Natural killer cell (primary cell): ENCODE measurements around the gene TRAFD1. TPM values are rescaled to one million over a fixed set of nuclear protein-coding genes. Genes with fewer than 3 reads are reported as not detected.
A peak's percentile ranks its signal among the peaks of the same experiment; 100 is the strongest.

Source experiments
- ATAC-seq, 3 donors: fragments of 150-1000 bp in 2 of 3; fragments of 200-7000 bp in 1 of 3; cut with Tn5 transposase; 1 replicate in 1 of 3; 2 replicates in 2 of 3; pipeline ENCODE4 v1.10.0; 2021; ENCODE audit warnings: mild to moderate bottlenecking in 2 of 3, moderate library complexity in 2 of 3
- DNase-seq, 2 donors: peaks; one replicate each; pipeline versions ENCODE4 v3.0.0 to v3.0.0-alpha.2; 2013 to 2021; ENCODE audit warnings: mixed read lengths in 1 of 2
- H3K27ac ChIP-seq: one replicate; pipeline ENCODE4 v1.5.1; 2013; ENCODE audit warnings: mild to moderate bottlenecking, low read length
- H3K27me3 ChIP-seq: one replicate; pipeline ENCODE4 v1.6.1; 2013; ENCODE audit warnings: low read length; ENCODE audit not compliant: control insufficient read depth, insufficient read depth
- H3K36me3 ChIP-seq: one replicate; pipeline ENCODE4 v1.6.1; 2013; ENCODE audit warnings: low read length; ENCODE audit not compliant: control insufficient read depth, insufficient read depth
- H3K4me1 ChIP-seq: one replicate; pipeline ENCODE4 v1.6.1; 2013; ENCODE audit warnings: low read length; ENCODE audit not compliant: control insufficient read depth, insufficient read depth
- H3K4me3 ChIP-seq: one replicate; pipeline ENCODE4 v1.5.1; 2013; ENCODE audit warnings: low read length
- H3K9me3 ChIP-seq: one replicate; pipeline ENCODE4 v1.6.1; 2013; ENCODE audit warnings: low read length; ENCODE audit not compliant: control insufficient read depth, insufficient read depth
- H3K27ac Mint-ChIP-seq, 2 donors: one replicate each; pipeline ENCODE4 v1.8.0; 2022; ENCODE audit warnings: mild to moderate bottlenecking in 2 of 2, mixed read lengths in 2 of 2, moderate library complexity in 1 of 2
- H3K27me3 Mint-ChIP-seq, 2 donors: one replicate each; pipeline ENCODE4 v1.8.0; 2022; ENCODE audit warnings: low read depth in 2 of 2, mixed read lengths in 2 of 2
- H3K36me3 Mint-ChIP-seq: one replicate; pipeline ENCODE4 v1.8.0; 2022; ENCODE audit warnings: mixed read lengths
- H3K4me1 Mint-ChIP-seq, 2 donors: one replicate each; pipeline ENCODE4 v1.8.0; 2022; ENCODE audit warnings: mixed read lengths in 2 of 2
- H3K4me3 Mint-ChIP-seq: one replicate; pipeline ENCODE4 v1.8.0; 2022; ENCODE audit warnings: mild to moderate bottlenecking, moderate library complexity, mixed read lengths
- H3K9me3 Mint-ChIP-seq, 2 donors: one replicate each; pipeline ENCODE4 v1.8.0; 2022; ENCODE audit warnings: mixed read lengths in 2 of 2
- WGBS: methylation state at CpG from one replicate; pipeline ENCODE4 v1.1.7; 2013; ENCODE audit warnings: missing lambda C conversion rate; ENCODE audit not compliant: insufficient coverage; 5-methylcytosine and 5-hydroxymethylcytosine counted together
- intact Hi-C: fragments of 100-400 bp; cut with micrococcal nuclease; formaldehyde crosslinking; loops from one replicate; pipeline ENCODE4 v1.14.2; 2022
- total RNA-seq, 4 donors: library from RNA; stranded (reverse); fragments of 120-200 nt in 1 of 4; gene quantifications; one replicate each; pipeline versions ENCODE4 v1.2.3 to v1.2.4, GENCODE V29; 2013 to 2022
- TF ChIP-seq, protein P1 (sequence below): fragments of 200-600 bp; IDR thresholded peaks from one replicate; pipeline ENCODE4 v1.8.0; 2022; ENCODE audit warnings: antibody characterized with exemption

TRAFD1 gene
- total RNA-seq, 3 donors from 2014 or later (not counting 1 experiment from before 2014, with no cell fraction given), result 35.8 to 45.3 (median 45.2) TPM

GRCh38 chr12:112126911-112127310 lies 1.6 kb downstream of the TRAFD1 start:
- Mint-ChIP-seq H3K4me3 (peak overlapping the region; percentile 75), H3K9me3 (no peaks in the 10 kb centered on the region), H3K36me3 (no peaks in the 10 kb centered on the region), H3K27ac (peak overlapping the region; percentile 89 to 96), H3K27me3 (no peaks in the 10 kb centered on the region), H3K4me1 (peaks cover 29 to 41% of the 10 kb centered on the region in 2 donors)
- DNase-seq (no peak), ATAC-seq (no peak)
- Histone ChIP-seq H3K4me3 (no peak overlapping the region), H3K4me1 (peaks cover 37% of the 10 kb centered on the region), H3K27me3 (no peaks in the 10 kb centered on the region), H3K36me3 (peaks cover 3% of the 10 kb centered on the region), H3K27ac (no peak overlapping the region), H3K9me3 (no peaks in the 10 kb centered on the region)
- WGBS, result 88% methylated on average over 6 of the region's 7 CpGs
- TF ChIP-seq, protein P1, sequence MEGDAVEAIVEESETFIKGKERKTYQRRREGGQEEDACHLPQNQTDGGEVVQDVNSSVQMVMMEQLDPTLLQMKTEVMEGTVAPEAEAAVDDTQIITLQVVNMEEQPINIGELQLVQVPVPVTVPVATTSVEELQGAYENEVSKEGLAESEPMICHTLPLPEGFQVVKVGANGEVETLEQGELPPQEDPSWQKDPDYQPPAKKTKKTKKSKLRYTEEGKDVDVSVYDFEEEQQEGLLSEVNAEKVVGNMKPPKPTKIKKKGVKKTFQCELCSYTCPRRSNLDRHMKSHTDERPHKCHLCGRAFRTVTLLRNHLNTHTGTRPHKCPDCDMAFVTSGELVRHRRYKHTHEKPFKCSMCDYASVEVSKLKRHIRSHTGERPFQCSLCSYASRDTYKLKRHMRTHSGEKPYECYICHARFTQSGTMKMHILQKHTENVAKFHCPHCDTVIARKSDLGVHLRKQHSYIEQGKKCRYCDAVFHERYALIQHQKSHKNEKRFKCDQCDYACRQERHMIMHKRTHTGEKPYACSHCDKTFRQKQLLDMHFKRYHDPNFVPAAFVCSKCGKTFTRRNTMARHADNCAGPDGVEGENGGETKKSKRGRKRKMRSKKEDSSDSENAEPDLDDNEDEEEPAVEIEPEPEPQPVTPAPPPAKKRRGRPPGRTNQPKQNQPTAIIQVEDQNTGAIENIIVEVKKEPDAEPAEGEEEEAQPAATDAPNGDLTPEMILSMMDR, result no peak
- intact Hi-C loops, result loop anchor here (10.0 kb wide), 2 partner anchors 112 to 182 kb away; partner anchors contain the start of genes ERP29 and TMEM116

- H3K9me3 Mint-ChIP-seq, result no peaks in the 10 kb centered on the region
- WGBS, result 0% methylated on average over 2 of the region's 2 CpGs
- peak overlapping the region; percentile 77 for H3K27ac ChIP-seq
- H3K4me3 Mint-ChIP-seq, result peak overlapping the region; percentile 76
- H3K4me1 Mint-ChIP-seq, result peaks cover 36 to 52% of the 10 kb centered on the region in 2 donors
- H3K4me1 ChIP-seq, result peaks cover 33% of the 10 kb centered on the region
- ATAC-seq, result peak; percentile 64 to 84 (median 82)
- peak overlapping the region; percentile 14 for H3K4me3 ChIP-seq
- H3K27me3 Mint-ChIP-seq, result no peaks in the 10 kb centered on the region
- H3K36me3 ChIP-seq, result peaks cover 19% of the 10 kb centered on the region
- intact Hi-C loops, result loop anchor here (1.0 kb wide), 1 partner anchor 22 kb away; the partner anchor contains the start of gene NAA25
- H3K9me3 ChIP-seq, result no peaks in the 10 kb centered on the region
- TF ChIP-seq, protein P1, result no peak
- no peaks in the 10 kb centered on the region for H3K27me3 ChIP-seq
- H3K27ac Mint-ChIP-seq, result peak overlapping the region; percentile 91 to 96
- DNase-seq, result peak in 1 of 2 donors; percentile 80
- H3K36me3 Mint-ChIP-seq, result no peaks in the 10 kb centered on the region
These were observed 5.2 kb downstream of the TRAFD1 start for GRCh38 chr12:112130441-112130998.

- TF ChIP-seq, protein P1, result no peak
- ATAC-seq (no peak), DNase-seq (no peak)
- peaks cover 31% of the 10 kb centered on the region for H3K36me3 ChIP-seq
- no peaks in the 10 kb centered on the region for H3K36me3 Mint-ChIP-seq
- peak overlapping the region; percentile 77 for H3K27ac ChIP-seq
- no peaks in the 10 kb centered on the region for H3K27me3 Mint-ChIP-seq
- WGBS, result no CpG with 5 or more reads among the region's 1 CpG
- no peaks in the 10 kb centered on the region for H3K9me3 ChIP-seq
- H3K4me1 ChIP-seq, result peaks cover 24% of the 10 kb centered on the region
- H3K4me3 ChIP-seq, result no peak overlapping the region
- no peaks in the 10 kb centered on the region for H3K27me3 ChIP-seq
- H3K4me1 Mint-ChIP-seq, result peaks cover 31 to 46% of the 10 kb centered on the region in 2 donors
- no peaks in the 10 kb centered on the region for H3K9me3 Mint-ChIP-seq
- intact Hi-C loops, result no loop called here
- H3K27ac Mint-ChIP-seq, result peak overlapping the region; percentile 91 to 96
- H3K4me3 Mint-ChIP-seq, result peak overlapping the region; percentile 67
These were observed 6.3 kb downstream of the TRAFD1 start for GRCh38 chr12:112131686-112132085.

- Mint-ChIP-seq H3K9me3 (no peaks in the 10 kb centered on the region), H3K4me1 (peaks cover 24 to 38% of the 10 kb centered on the region in 2 donors), H3K27ac (peak overlapping the region; percentile 91 to 96), H3K36me3 (no peaks in the 10 kb centered on the region), H3K27me3 (no peaks in the 10 kb centered on the region), H3K4me3 (no peak overlapping the region)
- Histone ChIP-seq H3K36me3 (peaks cover 42% of the 10 kb centered on the region), H3K27ac (no peak overlapping the region), H3K27me3 (no peaks in the 10 kb centered on the region), H3K9me3 (no peaks in the 10 kb centered on the region), H3K4me1 (peaks cover 17% of the 10 kb centered on the region), H3K4me3 (no peak overlapping the region)
- no peak for DNase-seq
- TF ChIP-seq, protein P1, result no peak
- intact Hi-C loops, result no loop called here
- no peak for ATAC-seq
- 99% methylated on average over 4 of the region's 5 CpGs for WGBS
These were observed 8.1 kb downstream of the TRAFD1 start for GRCh38 chr12:112133418-112133817.
